H1 (cell line): ENCODE data around the gene CHFR. TPM values are rescaled to one million over a fixed set of nuclear protein-coding genes. Genes with fewer than 3 reads are reported as not detected.

ENCODE experiments used
- CTCF ChIA-PET: fragments of 300-600 bp; sonication (Branson Sonifier 250); formaldehyde crosslinking; loops from one replicate; lab custom pipeline; 2021; ENCODE audit not compliant: partially characterized antibody; lab: Charles Lee
- POLR2A ChIA-PET: fragments of 300-600 bp; sonication (Branson Sonifier 250); formaldehyde crosslinking; loops from one replicate; lab custom pipeline; 2021; ENCODE audit warnings: inconsistent platforms; ENCODE audit not compliant: partially characterized antibody; lab: Charles Lee
- DNase-seq, 2 experiments: peaks; one replicate each; pipeline versions ENCODE4 v3.0.0 to v3.0.0-alpha.2; 2010 to 2022; ENCODE audit warnings: low spot score in 2 of 2, low read depth in 1 of 2, mixed read lengths in 1 of 2
- FAIRE-seq: peaks from 2 replicates; lab custom pipeline; 2011; peaks lifted over from hg19 to GRCh38; lab: Jason Lieb, UNC
- H2AFZ ChIP-seq: 2 replicates; pipeline ENCODE4 v1.8.1; 2012; ENCODE audit warnings: low read length, inconsistent platforms
- H2AK5ac ChIP-seq: 2 replicates; pipeline ENCODE4 v1.6.1; 2013; ENCODE audit warnings: low read depth, low read length
- H2BK120ac ChIP-seq: replicated peaks from 2 replicates; pipeline ENCODE3; 2013; ENCODE audit warnings: low read depth, low read length, inconsistent platforms
- H2BK12ac ChIP-seq: 2 replicates; pipeline ENCODE4 v1.6.1; 2013; ENCODE audit warnings: low read depth, low read length
- H2BK15ac ChIP-seq: 2 replicates; pipeline ENCODE4 v1.6.1; 2013; ENCODE audit warnings: low read length
- H2BK20ac ChIP-seq: 2 replicates; pipeline ENCODE4 v1.6.1; 2013; ENCODE audit warnings: low read length
- H2BK5ac ChIP-seq: 2 replicates; pipeline ENCODE4 v1.6.1; 2013; ENCODE audit warnings: low read depth, low read length
- H3K14ac ChIP-seq: 2 replicates; pipeline ENCODE4 v1.6.1; 2013; ENCODE audit warnings: inconsistent platforms; ENCODE audit not compliant: insufficient read length
- H3K18ac ChIP-seq: 2 replicates; pipeline ENCODE4 v1.6.1; 2013; ENCODE audit warnings: low read length; ENCODE audit errors: extremely low read depth
- H3K23ac ChIP-seq: 2 replicates; pipeline ENCODE4 v1.6.1; 2013; ENCODE audit warnings: inconsistent platforms; ENCODE audit not compliant: insufficient read length
- H3K23me2 ChIP-seq: 2 replicates; pipeline ENCODE4 v1.6.1; 2013; ENCODE audit warnings: low read depth, low read length
- H3K27ac ChIP-seq: 2 replicates; pipeline ENCODE4 v1.6.1; 2011; ENCODE audit warnings: low read depth, low read length, inconsistent platforms
- H3K27me3 ChIP-seq, 4 experiments: replicated peaks in 1 of 4; 1 replicate in 1 of 4; 2 replicates in 3 of 4; pipeline versions ENCODE4 v1.6.1 to v1.8.1; 2011 to 2013; ENCODE audit warnings: low read length in 3 of 4, mild to moderate bottlenecking in 3 of 4, inconsistent platforms in 2 of 4, mixed read lengths in 2 of 4, moderate library complexity in 1 of 4; ENCODE audit not compliant: control insufficient read depth in 3 of 4, insufficient read depth in 3 of 4; ENCODE audit errors: extremely low read depth in 1 of 4
- H3K36me3 ChIP-seq, 4 experiments: 2 replicates each; pipeline versions ENCODE4 v1.6.1 to v1.8.1; 2011 to 2013; ENCODE audit warnings: mild to moderate bottlenecking in 4 of 4, low read length in 3 of 4, moderate library complexity in 2 of 4, control low read depth in 1 of 4, inconsistent platforms in 1 of 4; ENCODE audit not compliant: insufficient read depth in 4 of 4, control insufficient read depth in 2 of 4
- H3K4ac ChIP-seq: replicated peaks from 2 replicates; pipeline ENCODE3; 2013; ENCODE audit warnings: low read length, low read depth, mixed read lengths, inconsistent platforms; ENCODE audit not compliant: insufficient read length
- H3K4me1 ChIP-seq, 4 experiments: replicated peaks in 1 of 4; 1 replicate in 1 of 4; 2 replicates in 3 of 4; pipeline versions ENCODE4 v1.6.1 to v1.8.1; 2011 to 2013; ENCODE audit warnings: low read length in 3 of 4, inconsistent platforms in 2 of 4, mixed read lengths in 1 of 4; ENCODE audit not compliant: insufficient read depth in 4 of 4, control insufficient read depth in 3 of 4
- H3K4me2 ChIP-seq, 2 experiments: 2 replicates each; pipeline versions ENCODE4 v1.6.1 to v1.8.1; 2011 to 2013; ENCODE audit warnings: low read depth in 2 of 2, low read length in 2 of 2, control low read depth in 1 of 2, inconsistent platforms in 1 of 2, mild to moderate bottlenecking in 1 of 2; ENCODE audit not compliant: insufficient read depth in 1 of 2
- H3K4me3 ChIP-seq, 4 experiments: fragments of 200-600, 300-600 bp in 1 of 4; sonication (generic), shearing (Covaris generic), sonication (Bioruptor Twin) in 1 of 4; 2 replicates each; pipeline versions ENCODE4 v1.5.1 to v1.8.1; 2011 to 2016; ENCODE audit warnings: low read length in 4 of 4, low read depth in 3 of 4, control low read depth in 2 of 4, inconsistent platforms in 2 of 4, mild to moderate bottlenecking in 2 of 4, mixed read lengths in 1 of 4, moderate library complexity in 1 of 4; ENCODE audit not compliant: insufficient read depth in 2 of 4; ENCODE audit errors: extremely low read depth in 1 of 4
- H3K56ac ChIP-seq: replicated peaks from 2 replicates; pipeline ENCODE3; 2013; ENCODE audit warnings: low read depth, mild to moderate bottlenecking, mixed read lengths, low read length, inconsistent platforms; ENCODE audit not compliant: insufficient read length
- H3K79me1 ChIP-seq: 2 replicates; pipeline ENCODE4 v1.6.1; 2013; ENCODE audit warnings: low read depth, low read length, control low read depth
- H3K79me2 ChIP-seq, 2 experiments: 2 replicates each; pipeline versions ENCODE4 v1.6.1 to v1.8.1; 2012 to 2013; ENCODE audit warnings: low read length in 2 of 2, mild to moderate bottlenecking in 2 of 2, inconsistent platforms in 1 of 2; ENCODE audit not compliant: insufficient read depth in 2 of 2, control insufficient read depth in 1 of 2
- H3K9ac ChIP-seq, 4 experiments: replicated peaks in 1 of 4; 1 replicate in 1 of 4; 2 replicates in 3 of 4; pipeline versions ENCODE4 v1.6.1 to v1.8.1; 2011 to 2013; ENCODE audit warnings: low read depth in 3 of 4, low read length in 3 of 4, control low read depth in 2 of 4, mild to moderate bottlenecking in 2 of 4, moderate library complexity in 2 of 4, inconsistent platforms in 1 of 4; ENCODE audit errors: extremely low read depth in 1 of 4
- H3K9me3 ChIP-seq, 2 experiments: 2 replicates each; pipeline versions ENCODE4 v1.6.1 to v1.8.1; 2012 to 2013; ENCODE audit warnings: mild to moderate bottlenecking in 2 of 2, moderate library complexity in 2 of 2, control low read depth in 1 of 2, inconsistent platforms in 1 of 2, low read depth in 1 of 2, low read length in 1 of 2, mixed read lengths in 1 of 2; ENCODE audit not compliant: insufficient read depth in 2 of 2
- H4K20me1 ChIP-seq, 2 experiments: replicated peaks in 1 of 2; 2 replicates each; pipeline versions ENCODE3 to v1.8.1; 2011 to 2013; ENCODE audit warnings: inconsistent platforms in 2 of 2, low read length in 2 of 2, mild to moderate bottlenecking in 1 of 2; ENCODE audit not compliant: insufficient read depth in 2 of 2, control insufficient read depth in 1 of 2
- H4K5ac ChIP-seq: 2 replicates; pipeline ENCODE4 v1.6.1; 2013; ENCODE audit warnings: low read length, low read depth, mixed read lengths, inconsistent platforms; ENCODE audit not compliant: insufficient read length
- H4K8ac ChIP-seq: 2 replicates; pipeline ENCODE4 v1.8.0; 2013; ENCODE audit warnings: mild to moderate bottlenecking, moderate library complexity, low read length, inconsistent platforms; ENCODE audit not compliant: insufficient read depth; ENCODE audit errors: extremely low read depth
- H4K91ac ChIP-seq: replicated peaks from 2 replicates; pipeline ENCODE3; 2013; ENCODE audit warnings: low read length, mixed read lengths, inconsistent platforms; ENCODE audit not compliant: insufficient read length
- BRCA1 ChIP-seq: IDR thresholded peaks from 2 replicates; pipeline ENCODE4 v1.6.1; 2012; ENCODE audit warnings: low read depth, low read length, improper control_type of control experiment
- CEBPB ChIP-seq: IDR thresholded peaks from 2 replicates; pipeline ENCODE4 v1.6.1; 2012; ENCODE audit warnings: low read depth, low read length
- CHD1 ChIP-seq: IDR thresholded peaks from 2 replicates; pipeline ENCODE4 v1.6.1; 2012; ENCODE audit warnings: low read depth, low read length, improper control_type of control experiment
- EZH2 ChIP-seq: fragments of 200-600 bp; sonication (generic); IDR thresholded peaks from 2 replicates; pipeline ENCODE4 v1.7.1; 2012; ENCODE audit warnings: low read depth, mild to moderate bottlenecking, moderate library complexity, low read length, inconsistent platforms; ENCODE audit not compliant: severe bottlenecking
- GTF2F1 ChIP-seq: IDR thresholded peaks from 2 replicates; pipeline ENCODE4 v1.6.1; 2012; ENCODE audit warnings: low read depth, low read length, improper control_type of control experiment, borderline replicate concordance
- POLR2A ChIP-seq, 2 experiments: IDR thresholded peaks; 1 replicate in 1 of 2; 2 replicates in 1 of 2; pipeline ENCODE4 v1.6.1; 2011; ENCODE audit warnings: low read depth in 2 of 2, low read length in 2 of 2, mild to moderate bottlenecking in 2 of 2; ENCODE audit errors: control extremely low read depth in 1 of 2
- SIRT6 ChIP-seq: IDR thresholded peaks from one replicate; pipeline ENCODE4 v1.7.1; 2012; ENCODE audit warnings: low read length, inconsistent platforms
- SP4 ChIP-seq: IDR thresholded peaks from 2 replicates; pipeline ENCODE4 v1.6.1; 2012; ENCODE audit warnings: low read length, inconsistent platforms
- TAF1 ChIP-seq: IDR thresholded peaks from 2 replicates; pipeline ENCODE4 v1.6.1; 2011; ENCODE audit warnings: mild to moderate bottlenecking, low read depth, low read length
- TBP ChIP-seq: IDR thresholded peaks from 2 replicates; pipeline ENCODE4 v1.6.1; 2011; ENCODE audit warnings: low read depth, low read length, improper control_type of control experiment
- TCF12 ChIP-seq: IDR thresholded peaks from 2 replicates; pipeline ENCODE4 v1.6.1; 2011; ENCODE audit warnings: low read depth, mild to moderate bottlenecking, low read length
- YY1 ChIP-seq: IDR thresholded peaks from 2 replicates; pipeline ENCODE4 v1.6.1; 2011; ENCODE audit warnings: low read depth, mild to moderate bottlenecking, low read length
- ZNF274 ChIP-seq: IDR thresholded peaks from 2 replicates; pipeline ENCODE4 v1.7.0; 2012; ENCODE audit warnings: low read length, borderline replicate concordance; ENCODE audit errors: extremely low read depth
- WGBS, 2 experiments: shearing (Covaris generic) in 1 of 2; methylation state at CpG; one replicate each; pipeline versions ENCODE4 v1.1.6 to v1.1.7; 2013 to 2015; ENCODE audit warnings: low lambda C conversion rate in 2 of 2, mixed read lengths in 2 of 2, inconsistent platforms in 1 of 2, low coverage in 1 of 2, missing lambda C conversion rate in 1 of 2; ENCODE audit not compliant: insufficient replicate concordance in 2 of 2, insufficient coverage in 1 of 2, insufficient read length in 1 of 2; ENCODE audit errors: extremely low coverage in 1 of 2, missing lambda C conversion rate in 1 of 2; 5-methylcytosine and 5-hydroxymethylcytosine counted together
- polyA plus RNA-seq, 7 experiments: library from polyadenylated mRNA; depleted of rRNA in 3 of 7; stranded (reverse) in 5 of 7; unstranded in 2 of 7; fragments of >200 nt in 5 of 7; fragments of 200-250 nt in 2 of 7; gene quantifications; 1 replicate in 5 of 7; 2 replicates in 1 of 7; 4 replicates in 1 of 7; pipeline versions ENCODE4 v1.2.1 to v1.2.3, GENCODE V29; 2011 to 2013; ENCODE audit warnings: missing spikeins in 2 of 7, mixed read lengths in 2 of 7
- total RNA-seq: library from RNA; stranded (reverse); fragmentation: NEBNext Ultra II Directional; extraction: Animal tissue kit (Norgen Biotek cat#: 25700); gene quantifications from 2 replicates; pipeline ENCODE4 v1.2.1, GENCODE V29; 2021

CHFR gene
- total and polyA plus RNA-seq, 2 of the 8 experiments (the other 6 are each of a cell fraction or from before 2014, with no cell fraction given) = 31.4 to 44.6 TPM

- WGBS, 2 experiments = 93% methylated on average over 6 of the region's 6 CpGs; no CpG with 5 or more reads in 1 of the 2 experiments
- Histone ChIP-seq H4K5ac (no peak overlapping the region), H3K4me3 (no peak overlapping the region), H2BK120ac (no peak overlapping the region), H2BK20ac (no peak overlapping the region), H4K8ac (no peak overlapping the region), H2BK5ac (no peak overlapping the region), H3K79me2 (no peaks in the 10 kb centered on the region), H3K9me3 (peaks cover 48 to 63% of the 10 kb centered on the region in 2 experiments), H3K56ac (no peak overlapping the region), H3K14ac (no peak overlapping the region), H3K9ac (no peak overlapping the region), H3K4me1 (no peaks in the 10 kb centered on the region), H2AK5ac (no peak overlapping the region), H3K27me3 (no peaks in the 10 kb centered on the region), H2AFZ (no peak overlapping the region), H3K79me1 (no peaks in the 10 kb centered on the region), H3K4me2 (no peak overlapping the region), H3K36me3 (no peaks in the 10 kb centered on the region; a peak in 1 of 8 replicates), H3K27ac (no peak overlapping the region), H4K20me1 (no peaks in the 10 kb centered on the region), H3K23me2 (no peaks in the 10 kb centered on the region), H2BK12ac (no peak overlapping the region), H3K4ac (no peak overlapping the region), H4K91ac (no peak overlapping the region), H2BK15ac (no peak overlapping the region), H3K23ac (no peak overlapping the region), H3K18ac (no peak overlapping the region)
- ChIA-PET POLR2A (no interaction called here), CTCF (interaction anchor here (1.6 to 2.7 kb wide), 2 partner anchors 7 to 10 kb away, joined by 4 to 9 read pairs; no protein-coding TSS in a partner anchor)
- FAIRE-seq (no peak), DNase-seq (no peak)
- TF ChIP-seq YY1 (no peak), EZH2 (no peak), POLR2A (IDR thresholded peaks at IDR 0.05; ENCODE audit: control extremely low read depth in 1 of 2, low read depth in 2 of 2, low read length in 2 of 2) (no peak), GTF2F1 (no peak), TBP (no peak), CHD1 (no peak), SIRT6 (no peak), BRCA1 (no peak), TCF12 (no peak), ZNF274 (no peak), TAF1 (no peak), CEBPB (no peak), SP4 (no peak)
These were observed 31.3 kb upstream of the CHFR start for GRCh38 chr12:132918680-132919079.
